K562 (cell line): ENCODE measurements around the gene COQ8B. TPM values are rescaled to one million over a fixed set of nuclear protein-coding genes. Genes with fewer than 3 reads are reported as not detected.

Source experiments
- BHLHE40 ChIP-seq: IDR thresholded peaks from 2 replicates; pipeline ENCODE4 v1.6.1; 2011; ENCODE audit warnings: low read length, improper control_type of control experiment
- CHD4 ChIP-seq: fragments of 200-600 bp; sonication (generic); IDR thresholded peaks from 3 replicates; pipeline ENCODE4 v1.6.1; 2012; ENCODE audit warnings: low read depth, mild to moderate bottlenecking, mixed read lengths, low read length, inconsistent platforms; ENCODE audit not compliant: insufficient read depth, insufficient replicate concordance, poor library complexity, severe bottlenecking
- DACH1 ChIP-seq: fragments of 450-650 bp; IDR thresholded peaks from 2 replicates; pipeline ENCODE4 v1.6.1; 2018; ENCODE audit not compliant: partially characterized antibody
- DMBX1 ChIP-seq: fragments of 250-450 bp; sonication (Bioruptor Pico); IDR thresholded peaks from 2 replicates; pipeline ENCODE4 v1.8.0; 2022; ENCODE audit warnings: inconsistent platforms, mild to moderate bottlenecking, moderate library complexity, borderline replicate concordance
- FOXM1 ChIP-seq, 2 experiments: fragments of 450-650 bp in 1 of 2; sonication (generic) in 1 of 2; formaldehyde crosslinking in 1 of 2; IDR thresholded peaks; 2 replicates each; pipeline versions ENCODE4 v1.6.1 to v1.9.0; 2017 to 2022; ENCODE audit warnings: low read depth in 2 of 2, mild to moderate bottlenecking in 2 of 2, missing genetic modification reagents in 1 of 2, moderate library complexity in 1 of 2
- HNRNPL ChIP-seq: fragments of 200-400 bp; formaldehyde crosslinking; IDR thresholded peaks from 2 replicates; pipeline ENCODE4 v1.6.1; 2017; ENCODE audit warnings: low read depth, mild to moderate bottlenecking, low read length
- KAT2B ChIP-seq: IDR thresholded peaks from one replicate; pipeline ENCODE4 v1.6.1; 2012; ENCODE audit warnings: low read depth, mild to moderate bottlenecking, control low read depth, inconsistent platforms, low read length, moderate library complexity
- KDM5B ChIP-seq: fragments of 200-600 bp; sonication (generic); IDR thresholded peaks from 2 replicates; pipeline ENCODE4 v1.6.1; 2012; ENCODE audit warnings: low read depth, mild to moderate bottlenecking, moderate library complexity, low read length, control low read depth, inconsistent platforms; ENCODE audit not compliant: insufficient replicate concordance
- MIER1 ChIP-seq: fragments of 450-650 bp; IDR thresholded peaks from 2 replicates; pipeline ENCODE4 v1.6.1; 2016; ENCODE audit warnings: antibody characterized with exemption, mild to moderate bottlenecking, low read depth
- RCOR1 ChIP-seq, 2 experiments: IDR thresholded peaks; 2 replicates each; pipeline ENCODE4 v1.6.1; 2012; ENCODE audit warnings: low read depth in 2 of 2, low read length in 2 of 2, borderline replicate concordance in 1 of 2, improper control_type of control experiment in 1 of 2
- U2AF1 ChIP-seq: fragments of 200-400 bp; formaldehyde crosslinking; optimal IDR thresholded peaks from 2 replicates; pipeline ENCODE3; 2017; ENCODE audit warnings: mild to moderate bottlenecking, low read depth, low read length, moderate library complexity
- ZBTB43 ChIP-seq: sonication (generic); formaldehyde crosslinking; IDR thresholded peaks from 2 replicates; pipeline ENCODE4 v1.8.0; 2023; ENCODE audit warnings: mild to moderate bottlenecking, missing genetic modification reagents
- ZKSCAN1 ChIP-seq: fragments of 150-350 bp; IDR thresholded peaks from 2 replicates; pipeline ENCODE4 v1.6.1; 2016; ENCODE audit warnings: low read depth, low read length
- ZNF146 ChIP-seq: IDR thresholded peaks from one replicate; pipeline ENCODE4 v1.6.1; 2018; ENCODE audit warnings: missing compliant biosample characterization; ENCODE audit not compliant: unreplicated experiment
- ZNF175 ChIP-seq: fragments of 200-800 bp; sonication (Bioruptor generic); IDR thresholded peaks from 2 replicates; pipeline ENCODE4 v1.6.1; 2016; ENCODE audit warnings: low read depth, mild to moderate bottlenecking, missing genetic modification characterization, missing compliant biosample characterization
- polyA plus RNA-seq, 8 experiments: library from polyadenylated mRNA; depleted of rRNA in 4 of 8; stranded (reverse) in 5 of 8; unstranded in 3 of 8; fragments of >200 nt; fragmentation: Nextera tagmentation in 2 of 8; fragmentation: Illumina TruSeq in 1 of 8; extraction: Ambion mirVana in 2 of 8; extraction: Trizol in 1 of 8; gene quantifications; 2 replicates each; pipeline versions ENCODE4 v1.2.1 to v1.2.3, GENCODE V29; 2011 to 2014; ENCODE audit warnings: inconsistent platforms in 1 of 8, missing spikeins in 1 of 8
- total RNA-seq, 7 experiments: library from RNA; depleted of rRNA in 6 of 7; stranded (reverse); fragments of >200 nt in 6 of 7; fragmentation: Illumina TruSeq in 2 of 7; extraction: Trizol in 2 of 7; gene quantifications; 2 replicates each; pipeline versions ENCODE4 v1.2.1 to v1.2.3, GENCODE V29; 2011 to 2021; ENCODE audit warnings: low replicate concordance in 1 of 7
- TF ChIP-seq, protein P1 (sequence below): fragments of 450-650 bp; IDR thresholded peaks from 2 replicates; pipeline ENCODE4 v1.6.1; 2017; ENCODE audit warnings: antibody characterized with exemption, mild to moderate bottlenecking
- TF ChIP-seq, protein P2 (sequence below): IDR thresholded peaks from 2 replicates; pipeline ENCODE4 v1.6.1; 2011; ENCODE audit not compliant: insufficient read length; ENCODE audit errors: extremely low read depth

Gene COQ8B
- total and polyA plus RNA-seq, 9 of the 15 experiments (the other 6 are each of a cell fraction or from before 2014, with no cell fraction given): 0.41 to 32.3 (median 12.9) TPM

DNA sequence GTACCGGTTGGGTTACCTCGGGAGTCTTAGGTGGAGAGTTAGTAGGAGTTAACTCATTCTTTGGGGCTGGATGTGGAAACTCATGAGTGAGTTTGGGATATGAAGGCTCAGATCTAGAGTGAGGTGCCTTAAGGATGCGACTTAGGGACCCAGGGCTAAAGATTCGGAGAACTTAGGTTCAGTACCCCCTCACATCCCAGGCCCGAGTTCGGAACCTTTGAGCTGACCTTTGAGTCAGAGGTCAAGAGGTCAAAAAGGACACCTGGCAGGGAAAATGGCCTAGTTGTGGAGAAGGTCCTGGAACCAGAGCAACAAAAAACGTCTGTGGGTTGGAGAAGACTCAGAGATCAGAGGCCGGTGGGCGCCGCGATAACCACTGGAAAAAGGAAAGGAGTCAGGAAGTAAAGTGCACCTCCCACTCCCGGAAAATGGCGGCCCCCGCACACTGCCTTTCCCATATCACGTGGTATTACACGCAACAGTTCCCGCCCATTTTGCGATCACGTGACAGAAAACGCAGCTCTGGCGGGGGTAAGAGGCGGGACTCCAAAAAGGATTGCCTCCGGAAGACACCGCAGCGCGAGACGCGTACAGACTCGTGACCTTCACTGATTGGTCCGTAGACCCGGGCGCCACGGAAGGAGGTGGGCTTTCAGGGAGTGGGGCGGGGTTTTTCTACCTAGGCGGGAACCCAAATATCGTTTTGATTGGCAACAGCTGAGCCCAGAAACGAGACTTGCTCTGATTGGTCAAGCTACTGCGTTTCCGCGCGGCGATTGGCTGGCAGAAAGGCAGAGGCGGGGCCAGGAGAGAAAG lies 33.6 kb upstream of the COQ8B start, which contains the start of gene ACTMAP (continued):
- TF ChIP-seq ZNF175 (peak; percentile 88), ZBTB43 (no peak; the same call in 1 of the 2 replicates), DMBX1 (CRISPR knock-in tag) (peak; percentile 86), KDM5B (peak; percentile 18), CHD4 (no peak), ZKSCAN1 (no peak), MIER1 (no peak), HNRNPL (no peak), ZNF146 (CRISPR knock-in tag) (no peak), DACH1 (peak; percentile 89), BHLHE40 (peak; percentile 90), RCOR1 (IDR thresholded peaks at IDR 0.05; ENCODE audit: borderline replicate concordance in 1 of 2, low read depth in 2 of 2, low read length in 2 of 2) (no peak), U2AF1 (no peak), KAT2B (no peak), FOXM1 (IDR thresholded peaks at IDR 0.05; ENCODE audit: low read depth) (no peak), FOXM1 (CRISPR knock-in tag; IDR thresholded peaks at IDR 0.05; ENCODE audit: low read depth) (0 out of 2 replicates have a peak, but pooled peaks have one; percentile 31)
- TF ChIP-seq, protein P1, sequence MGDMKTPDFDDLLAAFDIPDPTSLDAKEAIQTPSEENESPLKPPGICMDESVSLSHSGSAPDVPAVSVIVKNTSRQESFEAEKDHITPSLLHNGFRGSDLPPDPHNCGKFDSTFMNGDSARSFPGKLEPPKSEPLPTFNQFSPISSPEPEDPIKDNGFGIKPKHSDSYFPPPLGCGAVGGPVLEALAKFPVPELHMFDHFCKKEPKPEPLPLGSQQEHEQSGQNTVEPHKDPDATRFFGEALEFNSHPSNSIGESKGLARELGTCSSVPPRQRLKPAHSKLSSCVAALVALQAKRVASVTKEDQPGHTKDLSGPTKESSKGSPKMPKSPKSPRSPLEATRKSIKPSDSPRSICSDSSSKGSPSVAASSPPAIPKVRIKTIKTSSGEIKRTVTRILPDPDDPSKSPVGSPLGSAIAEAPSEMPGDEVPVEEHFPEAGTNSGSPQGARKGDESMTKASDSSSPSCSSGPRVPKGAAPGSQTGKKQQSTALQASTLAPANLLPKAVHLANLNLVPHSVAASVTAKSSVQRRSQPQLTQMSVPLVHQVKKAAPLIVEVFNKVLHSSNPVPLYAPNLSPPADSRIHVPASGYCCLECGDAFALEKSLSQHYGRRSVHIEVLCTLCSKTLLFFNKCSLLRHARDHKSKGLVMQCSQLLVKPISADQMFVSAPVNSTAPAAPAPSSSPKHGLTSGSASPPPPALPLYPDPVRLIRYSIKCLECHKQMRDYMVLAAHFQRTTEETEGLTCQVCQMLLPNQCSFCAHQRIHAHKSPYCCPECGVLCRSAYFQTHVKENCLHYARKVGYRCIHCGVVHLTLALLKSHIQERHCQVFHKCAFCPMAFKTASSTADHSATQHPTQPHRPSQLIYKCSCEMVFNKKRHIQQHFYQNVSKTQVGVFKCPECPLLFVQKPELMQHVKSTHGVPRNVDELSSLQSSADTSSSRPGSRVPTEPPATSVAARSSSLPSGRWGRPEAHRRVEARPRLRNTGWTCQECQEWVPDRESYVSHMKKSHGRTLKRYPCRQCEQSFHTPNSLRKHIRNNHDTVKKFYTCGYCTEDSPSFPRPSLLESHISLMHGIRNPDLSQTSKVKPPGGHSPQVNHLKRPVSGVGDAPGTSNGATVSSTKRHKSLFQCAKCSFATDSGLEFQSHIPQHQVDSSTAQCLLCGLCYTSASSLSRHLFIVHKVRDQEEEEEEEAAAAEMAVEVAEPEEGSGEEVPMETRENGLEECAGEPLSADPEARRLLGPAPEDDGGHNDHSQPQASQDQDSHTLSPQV: peak; percentile 92
- TF ChIP-seq, protein P2, sequence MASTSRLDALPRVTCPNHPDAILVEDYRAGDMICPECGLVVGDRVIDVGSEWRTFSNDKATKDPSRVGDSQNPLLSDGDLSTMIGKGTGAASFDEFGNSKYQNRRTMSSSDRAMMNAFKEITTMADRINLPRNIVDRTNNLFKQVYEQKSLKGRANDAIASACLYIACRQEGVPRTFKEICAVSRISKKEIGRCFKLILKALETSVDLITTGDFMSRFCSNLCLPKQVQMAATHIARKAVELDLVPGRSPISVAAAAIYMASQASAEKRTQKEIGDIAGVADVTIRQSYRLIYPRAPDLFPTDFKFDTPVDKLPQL: no peak
